CD4-positive, alpha-beta T cell (primary cell): Measurements from ENCODE around the gene KDM2A. TPM values are rescaled to one million over a fixed set of nuclear protein-coding genes. Genes with fewer than 3 reads are reported as not detected.

Experiments used
- ATAC-seq: fragments of 200-7000 bp; cut with Tn5 transposase; one replicate; pipeline ENCODE4 v1.10.0; 2022; ENCODE audit warnings: mild to moderate bottlenecking; ENCODE audit not compliant: poor library complexity
- CTCF ChIA-PET: fragments of 350-600 bp; sonication (Branson Sonifier 250); formaldehyde crosslinking; loops from one replicate; lab custom pipeline; 2021; ENCODE audit warnings: antibody characterized with exemption, inconsistent platforms; lab: Charles Lee
- POLR2A ChIA-PET: fragments of 350-600 bp; sonication (Branson Sonifier 250); formaldehyde crosslinking; loops from one replicate; lab custom pipeline; 2021; ENCODE audit warnings: antibody characterized with exemption, inconsistent platforms; lab: Charles Lee
- DNase-seq, 14 experiments: peaks; one replicate each; pipeline ENCODE4 v3.0.0-alpha.2; 2013 to 2020; ENCODE audit warnings: mixed read lengths in 2 of 14
- H3K27ac ChIP-seq, 2 donors: one replicate each; pipeline versions ENCODE4 v1.5.1 to v1.7.0; 2013; ENCODE audit warnings: low read length in 2 of 2, low read depth in 1 of 2, mild to moderate bottlenecking in 1 of 2
- H3K27me3 ChIP-seq, 2 experiments: 1 replicate in 1 of 2; 2 replicates in 1 of 2; pipeline versions ENCODE4 v1.6.1 to v1.7.0; 2013; ENCODE audit warnings: low read length in 2 of 2, control low read depth in 1 of 2, mild to moderate bottlenecking in 1 of 2, moderate library complexity in 1 of 2; ENCODE audit not compliant: insufficient read depth in 2 of 2, control insufficient read depth in 1 of 2
- H3K36me3 ChIP-seq: one replicate; pipeline ENCODE4 v1.6.1; 2013; ENCODE audit warnings: low read length, control low read depth; ENCODE audit not compliant: insufficient read depth
- H3K4me1 ChIP-seq: one replicate; pipeline ENCODE4 v1.6.1; 2013; ENCODE audit warnings: low read length, control low read depth; ENCODE audit not compliant: insufficient read depth
- H3K4me3 ChIP-seq: one replicate; pipeline ENCODE4 v1.5.1; 2013; ENCODE audit warnings: mild to moderate bottlenecking, low read length, moderate library complexity
- H3K9me3 ChIP-seq, 2 experiments: 1 replicate in 1 of 2; 2 replicates in 1 of 2; pipeline versions ENCODE4 v1.6.1 to v1.7.0; 2013; ENCODE audit warnings: low read length in 2 of 2, mild to moderate bottlenecking in 2 of 2, control low read depth in 1 of 2, moderate library complexity in 1 of 2; ENCODE audit not compliant: control insufficient read depth in 1 of 2, insufficient read depth in 1 of 2
- H3K27ac Mint-ChIP-seq: one replicate; pipeline ENCODE4 v1.8.0; 2020; ENCODE audit warnings: mixed read lengths
- H3K27me3 Mint-ChIP-seq: one replicate; pipeline ENCODE4 v1.8.0; 2021; ENCODE audit warnings: mixed read lengths
- H3K36me3 Mint-ChIP-seq: one replicate; pipeline ENCODE4 v1.8.0; 2021; ENCODE audit warnings: low read depth, mixed read lengths
- H3K4me1 Mint-ChIP-seq: one replicate; pipeline ENCODE4 v1.8.0; 2021; ENCODE audit warnings: low read depth, mixed read lengths
- H3K4me3 Mint-ChIP-seq: one replicate; pipeline ENCODE4 v1.8.0; 2020; ENCODE audit warnings: mild to moderate bottlenecking, mixed read lengths
- H3K9me3 Mint-ChIP-seq: one replicate; pipeline ENCODE4 v1.8.0; 2020; ENCODE audit warnings: mixed read lengths
- intact Hi-C, 2 experiments: fragments of 100-400 bp; cut with DNase I in 1 of 2; cut with micrococcal nuclease in 1 of 2; formaldehyde crosslinking; loops; one replicate each; pipeline versions ENCODE4 v1.15.1 to v1.9.0; 2023 to 2025; cut with DNase I, micrococcal nuclease
- total RNA-seq, 174 experiments: library from RNA in 2 of 174; stranded (reverse) in 2 of 174; gene quantifications; one replicate each; pipeline ENCODE4 v1.2.3 and lab custom pipeline; 2021 to 2026
- TF ChIP-seq, protein P1 (sequence below): fragments of 200-600 bp; IDR thresholded peaks from one replicate; pipeline ENCODE4 v1.8.0; 2022; ENCODE audit warnings: antibody characterized with exemption, mild to moderate bottlenecking

The KDM2A gene
- total RNA-seq, 2 experiments from 2014 or later, result 410 to 412 TPM

DNA sequence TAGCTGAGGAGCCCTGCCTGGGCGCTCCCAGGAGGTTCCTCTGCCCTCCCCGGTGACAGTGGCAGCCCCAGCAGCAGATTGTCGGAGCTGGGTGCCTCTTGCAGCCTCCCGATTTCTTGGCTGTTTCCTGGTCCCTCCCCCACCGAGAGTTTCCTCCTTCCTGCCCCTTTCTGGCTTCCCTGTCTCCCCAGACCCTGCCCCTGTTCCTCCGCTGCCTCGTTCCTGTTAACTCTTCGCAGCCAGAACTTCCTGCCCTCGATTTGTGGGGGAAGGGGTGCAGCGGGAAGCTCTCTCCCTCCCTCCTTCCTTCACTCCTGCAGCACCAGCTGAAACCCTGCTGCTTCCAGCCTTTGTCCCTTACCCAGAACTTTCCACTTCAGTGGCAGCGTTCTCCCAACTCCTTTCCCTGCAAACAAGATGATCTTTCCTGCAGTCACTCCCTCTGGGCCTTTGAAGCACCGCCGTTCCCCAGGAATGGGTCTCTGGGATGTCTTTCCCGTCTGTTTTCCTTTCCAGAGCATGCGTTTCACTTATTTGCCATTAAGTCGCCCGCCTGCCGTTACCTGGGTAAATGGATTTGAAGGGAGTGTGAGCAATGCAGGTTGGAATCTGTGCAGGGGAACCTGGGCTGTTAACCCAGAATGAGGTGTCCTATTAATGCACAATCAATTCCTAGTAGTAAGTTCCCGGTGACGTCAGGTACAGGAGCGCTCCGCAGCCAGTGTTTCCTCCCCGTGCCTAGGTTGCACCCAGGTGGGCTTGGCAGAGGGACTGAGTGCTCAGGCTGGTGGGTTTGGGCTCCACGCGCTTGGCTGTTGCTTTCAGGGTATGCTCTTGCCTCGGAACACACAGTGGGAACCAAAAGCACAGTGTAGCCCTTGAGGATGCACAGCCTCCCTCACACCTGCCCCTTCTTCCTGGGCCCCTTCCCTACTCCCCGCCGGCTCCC, 151.5 kb downstream of the KDM2A start:
- Histone ChIP-seq H3K4me3 (peak overlapping the region; percentile 96), H3K27ac (peak overlapping the region; percentile 69 to 90), H3K9me3 (no peaks in the 10 kb centered on the region), H3K27me3 (no peaks in the 10 kb centered on the region), H3K4me1 (peaks cover 87% of the 10 kb centered on the region), H3K36me3 (peaks cover 58% of the 10 kb centered on the region)
- Mint-ChIP-seq H3K36me3 (peaks cover 59% of the 10 kb centered on the region), H3K4me1 (peaks cover 79% of the 10 kb centered on the region), H3K27ac (peak overlapping the region; percentile 90), H3K4me3 (peak overlapping the region; percentile 98), H3K27me3 (no peaks in the 10 kb centered on the region), H3K9me3 (no peaks in the 10 kb centered on the region)
- DNase-seq (peak in 5 of 14 experiments; percentile 5 to 63 (median 49)), ATAC-seq (no peak)
- POLR2A ChIA-PET, result interaction anchor here (0.8 to 8.8 kb wide), 15 partner anchors 8 to 1846 kb away, joined by 3 to 188 read pairs (median 6); partner anchors contain the start of genes ANKRD13D, POLD4 and SSH3
- TF ChIP-seq, protein P1, sequence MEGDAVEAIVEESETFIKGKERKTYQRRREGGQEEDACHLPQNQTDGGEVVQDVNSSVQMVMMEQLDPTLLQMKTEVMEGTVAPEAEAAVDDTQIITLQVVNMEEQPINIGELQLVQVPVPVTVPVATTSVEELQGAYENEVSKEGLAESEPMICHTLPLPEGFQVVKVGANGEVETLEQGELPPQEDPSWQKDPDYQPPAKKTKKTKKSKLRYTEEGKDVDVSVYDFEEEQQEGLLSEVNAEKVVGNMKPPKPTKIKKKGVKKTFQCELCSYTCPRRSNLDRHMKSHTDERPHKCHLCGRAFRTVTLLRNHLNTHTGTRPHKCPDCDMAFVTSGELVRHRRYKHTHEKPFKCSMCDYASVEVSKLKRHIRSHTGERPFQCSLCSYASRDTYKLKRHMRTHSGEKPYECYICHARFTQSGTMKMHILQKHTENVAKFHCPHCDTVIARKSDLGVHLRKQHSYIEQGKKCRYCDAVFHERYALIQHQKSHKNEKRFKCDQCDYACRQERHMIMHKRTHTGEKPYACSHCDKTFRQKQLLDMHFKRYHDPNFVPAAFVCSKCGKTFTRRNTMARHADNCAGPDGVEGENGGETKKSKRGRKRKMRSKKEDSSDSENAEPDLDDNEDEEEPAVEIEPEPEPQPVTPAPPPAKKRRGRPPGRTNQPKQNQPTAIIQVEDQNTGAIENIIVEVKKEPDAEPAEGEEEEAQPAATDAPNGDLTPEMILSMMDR, result no peak
- CTCF ChIA-PET, result interaction anchor here (0.7 to 6.7 kb wide), 6 partner anchors 8 to 112 kb away, joined by 3 to 64 read pairs (median 6); partner anchors contain the start of gene ANKRD13D
- intact Hi-C loops, result no loop called here

DNA sequence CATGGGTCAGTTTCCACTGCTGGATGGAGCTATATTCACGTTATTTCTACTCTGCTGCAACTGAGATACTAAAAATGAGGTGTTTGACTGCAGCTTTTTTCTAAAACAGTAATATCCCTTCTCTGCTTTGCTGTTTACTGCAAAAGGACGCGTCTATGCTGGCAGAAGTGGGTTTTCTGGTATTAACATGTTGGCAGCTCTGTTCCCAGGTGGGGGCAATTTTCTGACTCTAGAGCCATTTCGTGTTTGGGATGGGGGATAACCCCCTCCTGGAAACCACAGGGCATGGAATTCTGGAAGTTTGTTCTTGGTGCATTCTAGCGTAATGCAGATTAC, 152.1 kb downstream of the KDM2A start:
- Histone ChIP-seq H3K36me3 (peaks cover 63% of the 10 kb centered on the region), H3K4me3 (peak overlapping the region; percentile 96)

More for the DNA sequence above, 152.1 kb downstream of the KDM2A start:
- CTCF ChIA-PET, result interaction anchor here (1.2 to 6.7 kb wide), 6 partner anchors 9 to 111 kb away, joined by 3 to 64 read pairs (median 7); partner anchors contain the start of gene ANKRD13D
- TF ChIP-seq, protein P1, result no peak
- Histone ChIP-seq H3K9me3 (no peaks in the 10 kb centered on the region), H3K4me1 (peaks cover 87% of the 10 kb centered on the region), H3K27me3 (no peaks in the 10 kb centered on the region), H3K27ac (peak overlapping the region; percentile 35 to 90)
- peak overlapping the region; percentile 98 for H3K4me3 Mint-ChIP-seq
- DNase-seq, result no peak
- ATAC-seq, result no peak
- H3K27ac Mint-ChIP-seq, result peak overlapping the region; percentile 90
- peaks cover 66% of the 10 kb centered on the region for H3K36me3 Mint-ChIP-seq
- intact Hi-C loops, result no loop called here
- H3K9me3 Mint-ChIP-seq, result no peaks in the 10 kb centered on the region
- H3K4me1 Mint-ChIP-seq, result peaks cover 80% of the 10 kb centered on the region
- no peaks in the 10 kb centered on the region for H3K27me3 Mint-ChIP-seq
- POLR2A ChIA-PET, result interaction anchor here (0.8 to 8.8 kb wide), 16 partner anchors 8 to 1846 kb away, joined by 3 to 188 read pairs (median 6); partner anchors contain the start of genes ANKRD13D, POLD4, RAD9A and SSH3
